ENCODE data around the gene TXNRD2. TPM values are rescaled to one million over a fixed set of nuclear protein-coding genes. Genes with fewer than 3 reads are reported as not detected.

Gene TXNRD2
- total RNA-seq, 1 donor from 2014 or later: 21.3 TPM

- intact Hi-C loops (cut with micrococcal nuclease): no loop called here
Observed at GRCh38 chr22:19967850-19968449, 26.3 kb upstream of the TXNRD2 start.

- intact Hi-C loops (cut with micrococcal nuclease): no loop called here
Observed at GRCh38 chr22:19966908-19967750, 25.5 kb upstream of the TXNRD2 start.

GRCh38 chr22:19965771-19966709, 24.4 kb upstream of the TXNRD2 start:
- intact Hi-C loops (cut with micrococcal nuclease): no loop called here

GRCh38 chr22:19964701-19965386, 23.2 kb upstream of the TXNRD2 start:
- intact Hi-C loops (cut with micrococcal nuclease): no loop called here

GRCh38 chr22:19963863-19964642, 22.4 kb upstream of the TXNRD2 start:
- intact Hi-C loops (cut with micrococcal nuclease): no loop called here

- intact Hi-C loops (cut with micrococcal nuclease): no loop called here
Observed at GRCh38 chr22:19962909-19963806, 21.5 kb upstream of the TXNRD2 start.

- intact Hi-C loops (cut with micrococcal nuclease): no loop called here
Observed at GRCh38 chr22:19962246-19962908, 20.8 kb upstream of the TXNRD2 start.

GRCh38 chr22:19961868-19962245, 20.2 kb upstream of the TXNRD2 start:
- intact Hi-C loops (cut with micrococcal nuclease): no loop called here

GRCh38 chr22:19961201-19961580, 19.6 kb upstream of the TXNRD2 start:
- intact Hi-C loops (cut with micrococcal nuclease): no loop called here

- intact Hi-C loops (cut with micrococcal nuclease): no loop called here
Observed at GRCh38 chr22:19960491-19961200, 19.0 kb upstream of the TXNRD2 start.

- intact Hi-C loops (cut with micrococcal nuclease): loop anchor here (10.0 kb wide), 1 partner anchor 355 kb away; no protein-coding TSS in a partner anchor
Observed at GRCh38 chr22:19959587-19960490, 18.2 kb upstream of the TXNRD2 start.

GRCh38 chr22:19959043-19959586, 17.5 kb upstream of the TXNRD2 start:
- intact Hi-C loops (cut with micrococcal nuclease): loop anchor here (10.0 kb wide), 1 partner anchor 354 kb away; no protein-coding TSS in a partner anchor

GRCh38 chr22:19958083-19959042, 16.7 kb upstream of the TXNRD2 start:
- intact Hi-C loops (cut with micrococcal nuclease): loop anchor here (10.0 kb wide), 1 partner anchor 354 kb away; no protein-coding TSS in a partner anchor

- intact Hi-C loops (cut with micrococcal nuclease): loop anchor here (10.0 kb wide), 1 partner anchor 353 kb away; no protein-coding TSS in a partner anchor
Observed at GRCh38 chr22:19957445-19957844, 15.8 kb upstream of the TXNRD2 start.
